Activated T-cell treated with anti-CD3 and anti-CD28 coated beads, Interleukin-2, amount 50 U/mL, for 4 hours (primary cell): ENCODE measurements around the gene ST6GALNAC1. TPM values are rescaled to one million over a fixed set of nuclear protein-coding genes. Genes with fewer than 3 reads are reported as not detected.
"Not testable (repeated sequence)": the region's sequence is repeated elsewhere in the genome, so short reads cannot be mapped to it uniquely, and the experiment has no call there.

Source experiments
- ATAC-seq, 2 donors: fragments of 200-7000 bp; cut with Tn5 transposase; one replicate each; pipeline ENCODE4 v1.10.0; 2021
- DNase-seq: peaks from one replicate; pipeline ENCODE4 v3.0.0-alpha.2; 2020
- H3K27me3 Mint-ChIP-seq: one replicate; pipeline ENCODE4 v1.8.0; 2021; ENCODE audit warnings: low read depth, mixed read lengths
- H3K36me3 Mint-ChIP-seq: one replicate; pipeline ENCODE4 v1.8.0; 2022; ENCODE audit warnings: mixed read lengths; ENCODE audit not compliant: insufficient read depth
- H3K4me1 Mint-ChIP-seq: one replicate; pipeline ENCODE4 v1.8.0; 2021; ENCODE audit warnings: low read depth, mixed read lengths
- H3K4me3 Mint-ChIP-seq: one replicate; pipeline ENCODE4 v1.8.0; 2021; ENCODE audit warnings: mild to moderate bottlenecking, moderate library complexity, mixed read lengths
- H3K9me3 Mint-ChIP-seq: one replicate; pipeline ENCODE4 v1.8.0; 2021; ENCODE audit warnings: mixed read lengths
- total RNA-seq, 3 donors: library from RNA; stranded (reverse); gene quantifications; one replicate each; pipeline ENCODE4 v1.2.1, GENCODE V29; 2021

Gene ST6GALNAC1
- total RNA-seq, 3 donors from 2014 or later, result 0.57 to 1.1 (median 0.63) TPM

GRCh38 chr17:76642032-76642561, 1.5 kb downstream of the ST6GALNAC1 start:
- DNase-seq, result no peak
- Mint-ChIP-seq H3K4me1 (peaks cover 34% of the 10 kb centered on the region), H3K27me3 (no peaks in the 10 kb centered on the region), H3K36me3 (no peaks in the 10 kb centered on the region), H3K4me3 (peak overlapping the region; percentile 35), H3K9me3 (peaks cover 11% of the 10 kb centered on the region)
- ATAC-seq, result no peak

- Mint-ChIP-seq H3K4me1 (peaks cover 32% of the 10 kb centered on the region), H3K36me3 (no peaks in the 10 kb centered on the region), H3K27me3 (no peaks in the 10 kb centered on the region), H3K4me3 (no peak overlapping the region), H3K9me3 (peaks cover 7% of the 10 kb centered on the region)
- ATAC-seq (no peak), DNase-seq (no peak)
Measured at GRCh38 chr17:76641501-76641900, 2.1 kb downstream of the ST6GALNAC1 start.

- Mint-ChIP-seq H3K4me3 (no peak overlapping the region), H3K27me3 (no peaks in the 10 kb centered on the region), H3K36me3 (no peaks in the 10 kb centered on the region), H3K4me1 (peaks cover 31% of the 10 kb centered on the region), H3K9me3 (no peaks in the 10 kb centered on the region)
- no peak for DNase-seq
- ATAC-seq, result no peak
Measured at GRCh38 chr17:76640550-76641380, 2.8 kb downstream of the ST6GALNAC1 start.

- no peak overlapping the region for H3K4me3 Mint-ChIP-seq
- no peaks in the 10 kb centered on the region for H3K27me3 Mint-ChIP-seq
- no peaks in the 10 kb centered on the region for H3K9me3 Mint-ChIP-seq
- peaks cover 14% of the 10 kb centered on the region for H3K4me1 Mint-ChIP-seq
- DNase-seq (no peak), ATAC-seq (no peak)
- no peaks in the 10 kb centered on the region for H3K36me3 Mint-ChIP-seq
Measured at GRCh38 chr17:76638263-76638662, 5.3 kb downstream of the ST6GALNAC1 start.

GRCh38 chr17:76636486-76637206, 6.9 kb downstream of the ST6GALNAC1 start:
- not testable (repeated sequence) for H3K27me3 Mint-ChIP-seq, ATAC-seq, H3K36me3 Mint-ChIP-seq, H3K4me1 Mint-ChIP-seq, H3K4me3 Mint-ChIP-seq, H3K9me3 Mint-ChIP-seq, DNase-seq

GRCh38 chr17:76635659-76636360, 7.7 kb downstream of the ST6GALNAC1 start:
- Mint-ChIP-seq H3K9me3 (no peaks in the 10 kb centered on the region), H3K36me3 (no peaks in the 10 kb centered on the region), H3K27me3 (peaks cover 2% of the 10 kb centered on the region), H3K4me1 (peaks cover under 1% of the 10 kb centered on the region), H3K4me3 (no peak overlapping the region)
- DNase-seq, result no peak
- no peak for ATAC-seq

- H3K27me3 Mint-ChIP-seq, result peaks cover 2% of the 10 kb centered on the region
- ATAC-seq, result no peak
- H3K4me3 Mint-ChIP-seq, result no peak overlapping the region
- no peaks in the 10 kb centered on the region for H3K9me3 Mint-ChIP-seq
- DNase-seq, result no peak
- no peaks in the 10 kb centered on the region for H3K36me3 Mint-ChIP-seq
- no peaks in the 10 kb centered on the region for H3K4me1 Mint-ChIP-seq
Measured at GRCh38 chr17:76635039-76635438, 8.5 kb downstream of the ST6GALNAC1 start.

GRCh38 chr17:76633628-76634328, 9.8 kb downstream of the ST6GALNAC1 start:
- Mint-ChIP-seq H3K4me1 (no peaks in the 10 kb centered on the region), H3K36me3 (peaks cover 4% of the 10 kb centered on the region), H3K4me3 (no peak overlapping the region), H3K27me3 (peaks cover 2% of the 10 kb centered on the region), H3K9me3 (no peaks in the 10 kb centered on the region)
- DNase-seq (no peak), ATAC-seq (no peak)

- no peak for DNase-seq
- peaks cover 2% of the 10 kb centered on the region for H3K27me3 Mint-ChIP-seq
- H3K4me1 Mint-ChIP-seq, result no peaks in the 10 kb centered on the region
- no peak overlapping the region for H3K4me3 Mint-ChIP-seq
- no peaks in the 10 kb centered on the region for H3K9me3 Mint-ChIP-seq
- peak in 1 of 2 donors; percentile 87 for ATAC-seq
- peaks cover 4% of the 10 kb centered on the region for H3K36me3 Mint-ChIP-seq
Measured at GRCh38 chr17:76631821-76632565, 11.6 kb downstream of the ST6GALNAC1 start.

- Mint-ChIP-seq H3K9me3 (no peaks in the 10 kb centered on the region), H3K4me3 (no peak overlapping the region), H3K36me3 (peaks cover 4% of the 10 kb centered on the region), H3K4me1 (no peaks in the 10 kb centered on the region), H3K27me3 (peaks cover 2% of the 10 kb centered on the region)
- ATAC-seq (no peak), DNase-seq (no peak)
Measured at GRCh38 chr17:76630151-76630550, 13.4 kb downstream of the ST6GALNAC1 start.

- Mint-ChIP-seq H3K4me1 (peaks cover 7% of the 10 kb centered on the region), H3K27me3 (peaks cover 2% of the 10 kb centered on the region), H3K4me3 (no peak overlapping the region), H3K36me3 (peaks cover 4% of the 10 kb centered on the region), H3K9me3 (no peaks in the 10 kb centered on the region)
- no peak for DNase-seq
- ATAC-seq, result no peak
Measured at GRCh38 chr17:76627510-76627909, 16.0 kb downstream of the ST6GALNAC1 start.

GRCh38 chr17:76626442-76626841, 17.1 kb downstream of the ST6GALNAC1 start:
- Mint-ChIP-seq H3K4me3 (no peak overlapping the region), H3K9me3 (no peaks in the 10 kb centered on the region), H3K4me1 (peaks cover 7% of the 10 kb centered on the region), H3K27me3 (no peaks in the 10 kb centered on the region), H3K36me3 (peaks cover 4% of the 10 kb centered on the region)
- no peak for ATAC-seq
- DNase-seq, result no peak

GRCh38 chr17:76625496-76625895, 18.1 kb downstream of the ST6GALNAC1 start:
- H3K27me3 Mint-ChIP-seq, result no peaks in the 10 kb centered on the region
- H3K36me3 Mint-ChIP-seq, result peaks cover 4% of the 10 kb centered on the region
- H3K9me3 Mint-ChIP-seq, result no peaks in the 10 kb centered on the region
- H3K4me3 Mint-ChIP-seq, result no peak overlapping the region
- ATAC-seq (no peak), DNase-seq (no peak)
- peaks cover 7% of the 10 kb centered on the region for H3K4me1 Mint-ChIP-seq
